Stomach (tissue), 4 donors: ENCODE results near the gene AP5M1.

ENCODE experiments used
- CTCF ChIP-seq, 7 experiments: fragments of 450-650 bp in 4 of 7; fragments of 200-600 bp in 3 of 7; sonication (generic) in 3 of 7; IDR thresholded peaks; one replicate each; pipeline ENCODE4 v1.5.1; 2016 to 2019; ENCODE audit warnings: antibody characterized with exemption in 7 of 7, control low read depth in 2 of 7, mild to moderate bottlenecking in 1 of 7
- POLR2A ChIP-seq, 4 donors: fragments of 450-650 bp; IDR thresholded peaks; one replicate each; pipeline ENCODE4 v1.6.1; 2016; ENCODE audit warnings: antibody characterized with exemption in 4 of 4, control low read depth in 2 of 4, mild to moderate bottlenecking in 1 of 4, moderate library complexity in 1 of 4
- POLR2AphosphoS5 ChIP-seq, 3 donors: sonication (generic); formaldehyde crosslinking; IDR thresholded peaks; one replicate each; pipeline ENCODE4 v1.6.1; 2016; ENCODE audit warnings: antibody characterized with exemption in 3 of 3

GRCh38 chr14:57254884-57255283 is 13.9 kb upstream of the AP5M1 start:
- TF ChIP-seq CTCF (IDR thresholded peaks at IDR 0.05) (no peak), POLR2A (IDR thresholded peaks at IDR 0.05) (no peak), POLR2AphosphoS5 (IDR thresholded peaks at IDR 0.05) (no peak)
